ENCODE measurements around the gene ZSWIM6.

DNA sequence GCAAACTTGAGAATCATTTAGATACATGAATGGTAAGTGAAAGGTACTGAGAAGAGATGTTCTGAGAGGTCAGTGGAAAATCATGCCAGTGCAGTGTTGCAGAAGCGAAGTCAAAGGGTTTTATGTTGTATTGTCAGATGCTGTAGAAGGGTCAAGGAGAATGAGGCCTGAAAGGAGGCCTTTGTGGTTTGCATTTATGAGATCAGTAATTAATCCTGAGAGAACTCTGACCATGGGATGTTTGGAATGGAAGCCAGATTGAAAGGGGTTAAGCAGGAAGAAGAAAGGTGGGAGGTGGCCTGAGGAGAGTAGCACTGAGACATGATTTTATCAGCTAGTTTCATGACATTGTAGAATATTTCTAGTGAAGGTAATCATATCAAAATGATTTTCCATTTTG is 97.8 kb downstream of the ZSWIM6 start:
- TF ChIP-seq ELK1 (IDR thresholded peaks at IDR 0.05; ENCODE audit: low read depth, low read length) (no peak), EHMT2 (IDR thresholded peaks at IDR 0.05; ENCODE audit: low read depth) (no peak), MAX (IDR thresholded peaks at IDR 0.05) (no peak), KDM1A (IDR thresholded peaks at IDR 0.05; ENCODE audit: low read depth) (no peak), RARB (CRISPR knock-in tag; IDR thresholded peaks at IDR 0.05) (no peak), ZFP36 (IDR thresholded peaks at IDR 0.05; ENCODE audit: borderline replicate concordance, partially characterized antibody) (no peak), SMC3 (IDR thresholded peaks at IDR 0.05) (no peak), POLR2A (IDR thresholded peaks at IDR 0.05; ENCODE audit: low read length) (no peak), CEBPB (IDR thresholded peaks at IDR 0.05) (no peak), MAZ (IDR thresholded peaks at IDR 0.05; ENCODE audit: borderline replicate concordance, low read depth, low read length) (no peak), FOSB (CRISPR knock-in tag; IDR thresholded peaks at IDR 0.05) (no peak)
- TF ChIP-seq, protein P1, sequence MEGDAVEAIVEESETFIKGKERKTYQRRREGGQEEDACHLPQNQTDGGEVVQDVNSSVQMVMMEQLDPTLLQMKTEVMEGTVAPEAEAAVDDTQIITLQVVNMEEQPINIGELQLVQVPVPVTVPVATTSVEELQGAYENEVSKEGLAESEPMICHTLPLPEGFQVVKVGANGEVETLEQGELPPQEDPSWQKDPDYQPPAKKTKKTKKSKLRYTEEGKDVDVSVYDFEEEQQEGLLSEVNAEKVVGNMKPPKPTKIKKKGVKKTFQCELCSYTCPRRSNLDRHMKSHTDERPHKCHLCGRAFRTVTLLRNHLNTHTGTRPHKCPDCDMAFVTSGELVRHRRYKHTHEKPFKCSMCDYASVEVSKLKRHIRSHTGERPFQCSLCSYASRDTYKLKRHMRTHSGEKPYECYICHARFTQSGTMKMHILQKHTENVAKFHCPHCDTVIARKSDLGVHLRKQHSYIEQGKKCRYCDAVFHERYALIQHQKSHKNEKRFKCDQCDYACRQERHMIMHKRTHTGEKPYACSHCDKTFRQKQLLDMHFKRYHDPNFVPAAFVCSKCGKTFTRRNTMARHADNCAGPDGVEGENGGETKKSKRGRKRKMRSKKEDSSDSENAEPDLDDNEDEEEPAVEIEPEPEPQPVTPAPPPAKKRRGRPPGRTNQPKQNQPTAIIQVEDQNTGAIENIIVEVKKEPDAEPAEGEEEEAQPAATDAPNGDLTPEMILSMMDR (IDR thresholded peaks at IDR 0.05) = no peak
